GM04504 (cell line): ENCODE results near the gene TREH.

ENCODE experiments used
- DNase-seq: peaks from one replicate; pipeline ENCODE4 v3.0.0-alpha.2; 2012; ENCODE audit warnings: low read depth

Gene TREH

GRCh38 chr11:118610773-118611432, 68.5 kb downstream of the TREH start:
- no peak for DNase-seq

GRCh38 chr11:118610225-118610772, 69.2 kb downstream of the TREH start:
- no peak for DNase-seq

- DNase-seq: no peak
Measured at GRCh38 chr11:118609380-118610224, 69.8 kb downstream of the TREH start.

- no peak for DNase-seq
Measured at GRCh38 chr11:118608360-118609227, 70.9 kb downstream of the TREH start.

GRCh38 chr11:118607401-118608359, 71.8 kb downstream of the TREH start, which contains the start of gene PHLDB1:
TSS of gene PHLDB1 (plus strand) at chr11:118607615. CDS start at chr11:118613837, 6,222 bp downstream.
- no peak for DNase-seq
